SJCRH30 (cell line): ENCODE measurements around the gene LBHD1. TPM values are rescaled to one million over a fixed set of nuclear protein-coding genes. Genes with fewer than 3 reads are reported as not detected.
"Not testable (repeated sequence)": the region's sequence is repeated elsewhere in the genome, so short reads cannot be mapped to it uniquely, and the experiment has no call there.

ENCODE experiments used
- DNase-seq, 2 experiments: peaks; one replicate each; pipeline ENCODE4 v3.0.0-alpha.2; 2015 to 2020
- H3K27ac ChIP-seq: fragments of 250-450 bp; sonication (Bioruptor Pico); 2 replicates; pipeline ENCODE4 v1.5.1; 2020; ENCODE audit warnings: mild to moderate bottlenecking, moderate library complexity
- H3K27me3 ChIP-seq: fragments of 250-450 bp; sonication (Bioruptor Pico); 2 replicates; pipeline ENCODE4 v1.5.1; 2020; ENCODE audit warnings: mild to moderate bottlenecking, moderate library complexity
- H3K36me3 ChIP-seq: fragments of 250-450 bp; sonication (Bioruptor Pico); 2 replicates; pipeline ENCODE4 v1.5.1; 2020; ENCODE audit warnings: mild to moderate bottlenecking, moderate library complexity
- H3K4me1 ChIP-seq: fragments of 250-450 bp; sonication (Bioruptor Pico); 2 replicates; pipeline ENCODE4 v1.5.1; 2020; ENCODE audit warnings: mild to moderate bottlenecking, moderate library complexity
- H3K4me3 ChIP-seq: fragments of 250-450 bp; sonication (Bioruptor Pico); 2 replicates; pipeline ENCODE4 v1.5.1; 2020; ENCODE audit warnings: mild to moderate bottlenecking, moderate library complexity
- H3K9me3 ChIP-seq: fragments of 250-450 bp; sonication (Bioruptor Pico); replicated peaks from 2 replicates; pipeline ENCODE4 v1.5.1; 2020; ENCODE audit warnings: mild to moderate bottlenecking, moderate library complexity
- total RNA-seq: library from RNA; depleted of rRNA; stranded (reverse); fragments of >200 nt; shearing (Covaris generic); gene quantifications from 2 replicates; pipeline ENCODE4 v1.2.3, GENCODE V29; 2014

LBHD1 gene
- total RNA-seq, 1 experiment from 2014 or later, result 6.3 TPM

- Histone ChIP-seq H3K36me3 (no peaks in the 10 kb centered on the region; the same call in 1 of the 2 replicates), H3K27me3 (no peaks in the 10 kb centered on the region), H3K9me3 (no peaks in the 10 kb centered on the region), H3K27ac (no peak overlapping the region), H3K4me3 (no peak overlapping the region), H3K4me1 (no peaks in the 10 kb centered on the region)
- DNase-seq, result no peak
These were observed 17.8 kb downstream of the LBHD1 start for GRCh38 chr11:62654297-62654696.

DNA sequence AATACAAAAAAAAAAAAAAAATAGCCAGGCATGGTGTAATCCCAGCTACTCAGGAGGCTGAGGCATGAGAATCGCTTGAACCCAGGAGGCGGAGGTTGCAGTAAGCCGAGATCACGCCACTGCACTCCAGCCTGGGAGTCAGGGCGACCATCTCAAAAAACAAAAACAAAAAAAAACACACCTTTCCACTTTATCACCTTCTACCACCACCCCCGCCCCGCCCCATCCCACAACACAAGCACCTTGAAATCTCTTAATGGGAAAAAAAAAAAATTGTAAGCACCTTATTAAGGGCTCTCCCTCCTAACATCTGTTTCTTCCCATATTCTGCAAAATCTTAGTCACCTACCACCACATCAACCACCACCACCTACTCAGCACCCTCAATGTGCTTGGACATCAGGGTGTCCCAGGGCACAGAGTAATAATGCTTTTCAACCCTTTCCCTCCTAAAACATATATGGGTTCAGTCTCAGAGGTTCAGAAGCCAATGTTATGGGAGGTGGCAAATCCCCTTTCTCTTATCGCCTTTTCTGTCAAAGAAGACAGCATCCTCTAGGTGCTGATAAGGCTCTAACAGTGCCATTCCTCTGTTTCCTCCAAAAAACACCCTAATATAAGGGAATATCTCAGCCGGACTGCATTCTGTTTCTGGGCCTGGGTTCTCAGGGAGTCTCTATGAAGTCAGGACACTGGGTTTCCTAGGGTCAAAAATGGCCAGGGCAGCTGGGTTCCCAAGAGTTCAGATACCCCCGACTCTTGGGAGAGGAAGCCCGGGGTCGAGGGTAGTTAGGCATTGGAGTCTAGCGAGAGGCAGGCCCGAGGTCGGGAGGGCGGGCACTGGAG is 19.7 kb downstream of the LBHD1 start:
- no peak for DNase-seq

DNA sequence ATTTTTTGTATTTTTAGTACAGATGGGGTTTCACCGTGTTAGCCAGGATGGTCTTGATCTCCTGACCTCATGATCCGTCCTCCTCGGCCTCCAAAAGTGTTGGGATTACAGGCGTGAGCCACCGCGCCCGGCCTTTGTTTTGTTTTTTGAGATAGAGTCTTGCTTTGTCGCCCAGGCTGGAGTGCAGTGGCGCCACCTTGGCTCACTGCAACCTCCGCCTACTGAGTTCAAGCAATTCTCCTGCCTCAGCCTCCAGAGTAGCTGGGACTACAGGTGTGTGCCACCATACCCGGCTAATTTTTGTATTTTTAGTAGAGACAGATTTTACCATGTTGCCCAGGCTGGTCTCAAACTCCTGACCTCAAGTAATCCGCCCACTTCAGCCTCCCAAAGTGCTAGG is 21.8 kb downstream of the LBHD1 start:
- DNase-seq, H3K4me1 ChIP-seq, H3K36me3 ChIP-seq, H3K27me3 ChIP-seq, H3K4me3 ChIP-seq, H3K9me3 ChIP-seq, H3K27ac ChIP-seq: not testable (repeated sequence)

More for the DNA sequence above, 19.7 kb downstream of the LBHD1 start:
- H3K4me1 ChIP-seq, result no peaks in the 10 kb centered on the region
- H3K36me3 ChIP-seq, result no peaks in the 10 kb centered on the region; the same call in 1 of the 2 replicates
- H3K4me3 ChIP-seq, result peak overlapping the region; percentile 94
- no peaks in the 10 kb centered on the region for H3K9me3 ChIP-seq
- no peaks in the 10 kb centered on the region for H3K27me3 ChIP-seq
- peak overlapping the region; percentile 67 for H3K27ac ChIP-seq

DNA sequence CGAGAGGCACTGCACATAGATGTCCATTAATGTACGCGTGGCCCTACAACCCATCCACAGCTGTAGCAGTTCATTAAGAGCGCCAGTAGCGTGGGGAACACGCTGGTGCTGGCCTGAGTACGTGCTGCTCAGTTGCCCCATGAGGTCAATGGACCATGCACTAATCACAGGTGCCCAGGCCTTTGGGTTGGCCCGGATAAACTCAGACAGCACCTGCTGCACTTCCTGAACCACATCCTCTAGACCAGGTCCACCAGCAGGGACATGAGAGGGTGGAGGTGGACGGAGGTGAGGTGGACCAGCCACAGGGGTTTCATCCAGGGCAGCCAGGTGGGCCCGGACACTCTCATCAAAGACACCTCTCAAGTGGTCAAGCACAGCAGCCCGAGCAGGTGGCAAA is 22.6 kb downstream of the LBHD1 start:
- no peaks in the 10 kb centered on the region; the same call in 1 of the 2 replicates for H3K36me3 ChIP-seq
- no peak overlapping the region for H3K27ac ChIP-seq
- no peaks in the 10 kb centered on the region; the same call in 1 of the 2 replicates for H3K4me1 ChIP-seq
- no peaks in the 10 kb centered on the region for H3K9me3 ChIP-seq
- H3K4me3 ChIP-seq, result no peak overlapping the region
- H3K27me3 ChIP-seq, result no peaks in the 10 kb centered on the region
- DNase-seq, result no peak

GRCh38 chr11:62648967-62649364 is 23.1 kb downstream of the LBHD1 start:
- peaks cover 2% of the 10 kb centered on the region; the same call in 1 of the 2 replicates for H3K36me3 ChIP-seq
- no peak overlapping the region for H3K27ac ChIP-seq
- H3K4me1 ChIP-seq, result no peaks in the 10 kb centered on the region; the same call in 1 of the 2 replicates
- H3K9me3 ChIP-seq, result no peaks in the 10 kb centered on the region
- H3K4me3 ChIP-seq, result no peak overlapping the region
- H3K27me3 ChIP-seq, result no peaks in the 10 kb centered on the region
- no peak for DNase-seq

DNA sequence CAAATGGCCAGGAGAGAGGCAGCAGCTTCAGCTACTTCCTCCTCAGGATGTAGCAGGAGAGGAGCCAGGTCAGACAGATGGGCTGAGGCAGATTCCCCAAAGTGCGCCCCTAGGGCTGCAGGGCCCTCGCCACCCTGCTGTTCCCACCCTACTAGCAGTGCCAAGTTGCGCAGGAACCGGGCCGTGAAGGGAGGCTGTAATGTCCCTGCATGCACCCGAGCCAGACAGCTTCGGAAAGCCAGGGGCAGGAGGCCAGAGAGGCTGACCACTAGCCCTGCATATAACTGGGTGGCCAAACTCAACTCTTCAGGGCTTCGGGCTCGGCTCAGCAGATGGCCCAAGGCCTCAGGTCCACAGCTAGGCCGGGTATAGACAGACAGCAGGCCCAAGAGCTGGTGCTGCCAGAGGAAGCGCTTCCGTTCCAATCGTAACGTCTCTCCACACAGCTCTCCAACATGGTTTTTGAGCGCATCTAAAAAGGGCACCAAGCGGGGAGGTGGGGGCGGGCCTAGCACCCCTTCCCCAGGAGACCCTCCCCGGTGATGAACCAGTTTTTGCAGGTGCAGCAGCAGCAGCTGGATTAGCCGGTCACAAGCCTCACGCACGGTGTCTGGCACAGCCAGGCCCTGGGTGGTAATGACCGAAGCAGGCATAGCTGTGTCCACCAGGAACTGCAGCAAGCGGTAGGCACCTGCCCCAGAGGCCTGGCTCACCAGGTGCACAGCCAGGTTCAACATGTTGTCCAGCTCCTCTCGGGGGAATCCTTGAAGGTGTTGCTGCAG is 23.7 kb downstream of the LBHD1 start:
- no peaks in the 10 kb centered on the region for H3K9me3 ChIP-seq
- no peak overlapping the region for H3K27ac ChIP-seq
- H3K4me3 ChIP-seq, result no peak overlapping the region
- no peak for DNase-seq
- peaks cover 7% of the 10 kb centered on the region for H3K36me3 ChIP-seq
- H3K27me3 ChIP-seq, result no peaks in the 10 kb centered on the region
- H3K4me1 ChIP-seq, result no peaks in the 10 kb centered on the region; the same call in 1 of the 2 replicates

GRCh38 chr11:62647609-62648005 is 24.5 kb downstream of the LBHD1 start:
- no peaks in the 10 kb centered on the region; the same call in 1 of the 2 replicates for H3K4me1 ChIP-seq
- H3K9me3 ChIP-seq, result no peaks in the 10 kb centered on the region
- H3K27me3 ChIP-seq, result no peaks in the 10 kb centered on the region
- peaks cover 10% of the 10 kb centered on the region for H3K36me3 ChIP-seq
- no peak overlapping the region for H3K4me3 ChIP-seq
- H3K27ac ChIP-seq, result no peak overlapping the region
- DNase-seq, result no peak

GRCh38 chr11:62646825-62647608 is 25.1 kb downstream of the LBHD1 start:
- Histone ChIP-seq H3K27me3 (no peaks in the 10 kb centered on the region), H3K9me3 (no peaks in the 10 kb centered on the region), H3K27ac (no peak overlapping the region), H3K4me1 (no peaks in the 10 kb centered on the region; the same call in 1 of the 2 replicates), H3K36me3 (peaks cover 12% of the 10 kb centered on the region), H3K4me3 (no peak overlapping the region)
- no peak for DNase-seq

GRCh38 chr11:62645946-62646824 is 25.9 kb downstream of the LBHD1 start, which contains the start of gene GANAB:
GANAB (minus strand) TSS chr11:62646613; CDS start chr11:62646599, 14 bp downstream.
- H3K4me1 ChIP-seq, result no peaks in the 10 kb centered on the region; the same call in 1 of the 2 replicates
- H3K4me3 ChIP-seq, result peak within 1 kb of the TSS; percentile 90
- no peaks in the 10 kb centered on the region for H3K27me3 ChIP-seq
- no peaks in the 10 kb centered on the region for H3K9me3 ChIP-seq
- H3K36me3 ChIP-seq, result peaks cover 12% of the 10 kb centered on the region
- H3K27ac ChIP-seq, result peak within 1 kb of the TSS; percentile 94
- DNase-seq, result peak; percentile 99

DNA sequence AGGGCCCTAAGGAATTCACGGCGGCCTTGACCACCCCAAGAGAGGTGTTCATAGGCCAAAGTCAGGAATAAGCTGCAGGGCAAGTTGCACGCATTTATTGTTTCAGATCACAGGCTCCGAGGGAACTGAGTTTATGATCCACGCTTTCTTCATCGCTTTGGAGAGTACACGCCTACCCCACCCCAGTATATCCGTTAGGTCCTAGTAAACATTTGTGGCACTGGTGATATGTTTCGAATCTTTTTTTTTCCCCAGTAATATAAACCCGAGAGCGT is 26.5 kb downstream of the LBHD1 start:
- peaks cover 12% of the 10 kb centered on the region for H3K36me3 ChIP-seq
- no peaks in the 10 kb centered on the region; the same call in 1 of the 2 replicates for H3K4me1 ChIP-seq
- no peak for DNase-seq
- H3K9me3 ChIP-seq, result no peaks in the 10 kb centered on the region
- H3K4me3 ChIP-seq, result peak overlapping the region; percentile 90
- peak overlapping the region; percentile 94 for H3K27ac ChIP-seq
- H3K27me3 ChIP-seq, result no peaks in the 10 kb centered on the region

- Histone ChIP-seq H3K27me3 (no peaks in the 10 kb centered on the region), H3K4me3 (no peak overlapping the region), H3K9me3 (no peaks in the 10 kb centered on the region), H3K27ac (no peak overlapping the region), H3K4me1 (no peaks in the 10 kb centered on the region; the same call in 1 of the 2 replicates), H3K36me3 (peaks cover 17% of the 10 kb centered on the region)
- no peak for DNase-seq
These were observed 27.8 kb downstream of the LBHD1 start for GRCh38 chr11:62644220-62644619.

GRCh38 chr11:62632492-62632891 is 39.6 kb downstream of the LBHD1 start:
- Histone ChIP-seq H3K4me1 (no peaks in the 10 kb centered on the region), H3K27me3 (no peaks in the 10 kb centered on the region), H3K36me3 (peaks cover 86% of the 10 kb centered on the region), H3K27ac (no peak overlapping the region), H3K4me3 (no peak overlapping the region), H3K9me3 (no peaks in the 10 kb centered on the region)
- DNase-seq, result no peak

GRCh38 chr11:62627713-62628112 is 44.4 kb downstream of the LBHD1 start:
- Histone ChIP-seq H3K36me3 (peaks cover 70% of the 10 kb centered on the region), H3K27me3 (no peaks in the 10 kb centered on the region), H3K9me3 (no peaks in the 10 kb centered on the region), H3K4me3 (no peak overlapping the region), H3K27ac (no peak overlapping the region), H3K4me1 (no peaks in the 10 kb centered on the region)
- DNase-seq, result no peak
